MG63 (cell line): ENCODE results near the gene STK16. TPM values are rescaled to one million over a fixed set of nuclear protein-coding genes. Genes with fewer than 3 reads are reported as not detected.
"Not testable (repeated sequence)": the region's sequence is repeated elsewhere in the genome, so short reads cannot be mapped to it uniquely, and the experiment has no call there.

ENCODE experiments used
- DNase-seq: peaks from one replicate; pipeline ENCODE4 v3.0.0-alpha.2; 2020
- H3K27me3 ChIP-seq: fragments of 250-450 bp; sonication (Bioruptor Pico); 2 replicates; pipeline ENCODE4 v1.5.1; 2020; ENCODE audit warnings: mild to moderate bottlenecking, moderate library complexity
- H3K36me3 ChIP-seq: fragments of 250-450 bp; sonication (Bioruptor Pico); 2 replicates; pipeline ENCODE4 v1.5.1; 2020; ENCODE audit warnings: mild to moderate bottlenecking, moderate library complexity
- H3K4me3 ChIP-seq: fragments of 250-450 bp; sonication (Bioruptor Pico); 2 replicates; pipeline ENCODE4 v1.5.1; 2020; ENCODE audit warnings: mild to moderate bottlenecking, moderate library complexity
- H3K9me3 ChIP-seq: fragments of 250-450 bp; sonication (Bioruptor Pico); 2 replicates; pipeline ENCODE4 v1.5.1; 2020; ENCODE audit warnings: mild to moderate bottlenecking, moderate library complexity
- total RNA-seq: library from RNA; depleted of rRNA; stranded (reverse); fragments of >200 nt; shearing (Covaris generic); gene quantifications from 2 replicates; pipeline ENCODE4 v1.2.3, GENCODE V29; 2014; ENCODE audit warnings: low replicate concordance; rRNA removed

The STK16 gene, protein sequence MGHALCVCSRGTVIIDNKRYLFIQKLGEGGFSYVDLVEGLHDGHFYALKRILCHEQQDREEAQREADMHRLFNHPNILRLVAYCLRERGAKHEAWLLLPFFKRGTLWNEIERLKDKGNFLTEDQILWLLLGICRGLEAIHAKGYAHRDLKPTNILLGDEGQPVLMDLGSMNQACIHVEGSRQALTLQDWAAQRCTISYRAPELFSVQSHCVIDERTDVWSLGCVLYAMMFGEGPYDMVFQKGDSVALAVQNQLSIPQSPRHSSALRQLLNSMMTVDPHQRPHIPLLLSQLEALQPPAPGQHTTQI
- total RNA-seq, result 14.4 and 26.0 TPM in 2 replicates

DNA sequence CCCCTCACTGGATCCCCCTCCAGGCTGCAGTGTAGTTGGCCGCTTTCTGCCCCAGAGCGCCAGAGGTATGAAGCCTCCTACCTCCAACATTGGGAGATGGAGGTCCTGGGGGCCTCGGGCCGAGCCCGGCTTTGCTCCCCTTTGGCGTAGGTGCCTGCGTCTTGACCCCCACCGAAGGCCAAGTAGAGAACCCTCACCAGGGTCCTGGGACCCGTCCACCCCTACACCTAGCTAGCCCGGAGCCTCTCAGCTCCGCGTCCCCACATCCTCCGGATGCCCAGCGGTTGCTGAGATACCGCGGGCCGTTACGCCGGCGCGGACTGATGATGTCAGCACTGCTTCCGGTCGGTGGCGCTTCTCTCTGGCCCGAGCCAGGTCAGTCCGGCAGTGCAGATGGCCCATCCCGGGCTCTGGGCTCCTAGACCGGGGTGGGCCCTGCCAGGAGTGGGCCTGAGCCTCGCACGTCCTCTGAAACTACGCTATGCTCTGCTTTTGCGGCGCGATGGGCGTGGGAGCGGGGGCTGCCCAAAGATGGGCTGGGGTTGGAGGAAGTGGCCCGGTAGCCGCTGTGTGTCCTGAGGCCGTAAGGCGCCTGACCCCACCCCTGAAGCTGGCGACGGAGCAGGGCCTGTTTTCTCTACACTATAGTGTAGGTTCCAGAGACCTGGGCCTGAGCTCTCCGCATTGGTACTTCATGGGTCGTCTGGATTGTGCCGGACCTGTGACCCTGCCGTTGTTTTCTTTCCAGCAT lies at the start of gene STK16, which contains the start of gene GLB1L:
Gene STK16, plus strand, starts transcription at position 332 of the 751 bp plus-strand sequence. CDS start 521 bp downstream, outside the sequence.
Gene GLB1L, minus strand, starts transcription at position 297 of the 751 bp plus-strand sequence. CDS start 1,871 bp downstream, outside the sequence.
- H3K27me3 ChIP-seq, result no peaks in the 10 kb centered on the region
- peak within 1 kb of the TSS; percentile 90 for H3K4me3 ChIP-seq
- peaks cover 18% of the 10 kb centered on the region for H3K36me3 ChIP-seq
- H3K9me3 ChIP-seq, result no peaks in the 10 kb centered on the region
- DNase-seq, result peak; percentile 93

DNA sequence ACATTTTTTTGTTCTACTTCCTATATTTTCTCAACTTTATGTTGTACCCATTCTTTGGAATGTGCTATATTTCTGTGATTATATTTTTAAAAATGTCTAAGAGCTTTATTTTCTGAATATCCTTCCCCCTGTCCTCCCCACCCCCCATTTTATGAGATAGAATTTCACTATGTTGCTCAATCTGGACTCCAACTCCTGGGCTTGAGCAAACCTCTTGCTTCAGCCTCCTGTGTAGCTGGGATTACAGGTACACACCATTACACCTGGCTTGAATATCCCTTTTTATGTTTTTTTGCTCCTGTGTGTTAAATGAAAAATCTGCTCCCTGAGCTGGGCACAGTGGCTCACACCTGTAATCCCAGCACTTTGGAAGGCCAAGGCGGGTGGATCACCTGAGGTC lies 47.9 kb upstream of the STK16 start:
- DNase-seq, result no peak
- Histone ChIP-seq H3K9me3 (no peaks in the 10 kb centered on the region), H3K27me3 (no peaks in the 10 kb centered on the region; the same call in 1 of the 2 replicates), H3K4me3 (no peak overlapping the region), H3K36me3 (no peaks in the 10 kb centered on the region)

DNA sequence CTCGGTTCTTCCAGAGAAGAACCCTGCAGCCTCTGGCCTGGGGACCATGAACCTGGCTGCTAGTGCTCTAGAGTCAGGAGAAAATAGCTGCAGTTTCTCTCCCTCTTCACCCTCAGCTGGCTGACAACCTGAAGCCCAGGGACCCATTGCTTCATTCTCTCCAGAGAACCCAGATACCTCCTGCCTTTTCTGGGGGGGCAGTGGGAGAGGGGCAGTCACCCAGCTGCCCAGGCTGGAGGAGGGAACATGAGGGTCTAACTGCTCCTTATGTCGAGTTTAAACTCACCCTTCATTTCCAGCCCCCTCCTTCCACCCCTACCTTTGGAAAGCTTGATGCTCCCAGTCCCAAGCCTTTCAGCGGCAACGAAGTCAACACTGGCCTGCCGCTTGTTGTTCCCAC lies 46.3 kb upstream of the STK16 start:
- H3K27me3 ChIP-seq, result no peaks in the 10 kb centered on the region; the same call in 1 of the 2 replicates
- no peaks in the 10 kb centered on the region for H3K36me3 ChIP-seq
- no peak overlapping the region for H3K4me3 ChIP-seq
- no peak for DNase-seq
- H3K9me3 ChIP-seq, result no peaks in the 10 kb centered on the region

- H3K9me3 ChIP-seq, result no peaks in the 10 kb centered on the region
- no peaks in the 10 kb centered on the region for H3K36me3 ChIP-seq
- no peak overlapping the region for H3K4me3 ChIP-seq
- no peak for DNase-seq
- no peaks in the 10 kb centered on the region; the same call in 1 of the 2 replicates for H3K27me3 ChIP-seq
Observed at GRCh38 chr2:219199470-219200211, 45.6 kb upstream of the STK16 start.

DNA sequence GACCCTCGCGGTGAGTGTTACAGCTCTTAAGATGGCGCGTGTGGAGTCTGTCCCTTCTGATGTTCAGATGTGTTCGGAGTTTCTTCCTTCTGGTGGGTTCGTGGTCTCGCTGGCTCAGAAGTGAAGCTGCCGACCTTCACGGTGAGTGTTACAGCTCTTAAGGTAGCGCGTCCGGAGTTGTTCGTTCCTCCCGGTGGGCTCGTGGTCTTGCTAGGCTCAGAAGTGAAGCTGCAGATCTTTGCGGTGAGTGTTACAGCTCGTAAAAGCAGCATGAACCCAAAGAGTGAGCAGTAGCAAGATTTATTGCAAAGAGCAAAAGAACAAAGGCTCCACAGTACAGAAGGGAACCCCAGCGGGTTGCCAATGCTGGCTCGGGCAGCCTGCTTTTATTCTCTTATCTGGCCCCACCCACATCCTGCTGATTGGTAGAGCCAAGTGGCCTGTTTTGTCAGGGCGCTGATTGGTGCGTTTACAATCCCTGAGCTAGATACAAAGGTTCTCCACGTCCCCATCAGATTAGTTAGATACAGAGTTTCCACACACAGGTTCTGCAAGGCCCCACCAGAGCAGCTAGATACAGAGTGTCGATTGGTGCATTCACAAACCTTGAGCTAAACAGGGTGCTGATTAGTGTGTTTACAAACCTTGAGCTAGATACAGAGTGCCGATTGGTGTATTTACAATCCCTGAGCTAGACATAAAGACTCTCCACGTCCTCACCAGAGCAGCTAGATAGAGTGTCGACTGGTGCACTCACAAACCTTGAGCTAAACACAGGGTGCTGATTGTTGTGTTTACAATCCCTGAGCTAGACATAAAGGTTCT lies 44.6 kb upstream of the STK16 start:
- not testable (repeated sequence) for DNase-seq, H3K4me3 ChIP-seq, H3K27me3 ChIP-seq, H3K9me3 ChIP-seq, H3K36me3 ChIP-seq

- not testable (repeated sequence) for H3K4me3 ChIP-seq, H3K27me3 ChIP-seq, DNase-seq, H3K9me3 ChIP-seq, H3K36me3 ChIP-seq
Observed at GRCh38 chr2:219201331-219201730, 43.9 kb upstream of the STK16 start.

- Histone ChIP-seq H3K36me3 (peaks cover 20% of the 10 kb centered on the region), H3K27me3 (no peaks in the 10 kb centered on the region), H3K9me3 (no peaks in the 10 kb centered on the region), H3K4me3 (no peak overlapping the region)
- DNase-seq, result no peak
Observed at GRCh38 chr2:219204425-219205164, 40.7 kb upstream of the STK16 start.

DNA sequence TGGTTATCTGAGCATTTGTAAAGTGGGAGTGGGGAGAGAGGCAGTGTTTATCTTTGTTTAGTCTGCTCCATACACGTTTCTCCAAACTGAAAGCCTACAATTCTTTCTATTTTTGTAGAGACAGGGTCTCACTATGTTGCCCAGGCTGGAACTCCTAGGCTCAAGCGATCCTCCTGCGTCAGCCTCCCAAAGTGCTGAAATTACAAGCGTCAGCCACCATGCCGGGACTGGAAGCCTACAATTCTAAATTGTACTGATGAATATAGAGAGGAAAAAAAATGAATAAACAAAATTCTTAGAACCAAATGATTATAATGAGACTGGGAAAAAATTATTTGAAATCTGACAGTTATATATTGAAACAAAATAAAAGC lies 40.1 kb upstream of the STK16 start:
- no peak for DNase-seq
- no peaks in the 10 kb centered on the region for H3K27me3 ChIP-seq
- H3K4me3 ChIP-seq, result no peak overlapping the region
- no peaks in the 10 kb centered on the region for H3K9me3 ChIP-seq
- peaks cover 23% of the 10 kb centered on the region for H3K36me3 ChIP-seq

GRCh38 chr2:219205981-219206327 lies 39.3 kb upstream of the STK16 start:
- peaks cover 29% of the 10 kb centered on the region for H3K36me3 ChIP-seq
- peak overlapping the region; percentile 72 for H3K4me3 ChIP-seq
- H3K27me3 ChIP-seq, result no peaks in the 10 kb centered on the region
- no peaks in the 10 kb centered on the region for H3K9me3 ChIP-seq
- DNase-seq, result no peak

DNA sequence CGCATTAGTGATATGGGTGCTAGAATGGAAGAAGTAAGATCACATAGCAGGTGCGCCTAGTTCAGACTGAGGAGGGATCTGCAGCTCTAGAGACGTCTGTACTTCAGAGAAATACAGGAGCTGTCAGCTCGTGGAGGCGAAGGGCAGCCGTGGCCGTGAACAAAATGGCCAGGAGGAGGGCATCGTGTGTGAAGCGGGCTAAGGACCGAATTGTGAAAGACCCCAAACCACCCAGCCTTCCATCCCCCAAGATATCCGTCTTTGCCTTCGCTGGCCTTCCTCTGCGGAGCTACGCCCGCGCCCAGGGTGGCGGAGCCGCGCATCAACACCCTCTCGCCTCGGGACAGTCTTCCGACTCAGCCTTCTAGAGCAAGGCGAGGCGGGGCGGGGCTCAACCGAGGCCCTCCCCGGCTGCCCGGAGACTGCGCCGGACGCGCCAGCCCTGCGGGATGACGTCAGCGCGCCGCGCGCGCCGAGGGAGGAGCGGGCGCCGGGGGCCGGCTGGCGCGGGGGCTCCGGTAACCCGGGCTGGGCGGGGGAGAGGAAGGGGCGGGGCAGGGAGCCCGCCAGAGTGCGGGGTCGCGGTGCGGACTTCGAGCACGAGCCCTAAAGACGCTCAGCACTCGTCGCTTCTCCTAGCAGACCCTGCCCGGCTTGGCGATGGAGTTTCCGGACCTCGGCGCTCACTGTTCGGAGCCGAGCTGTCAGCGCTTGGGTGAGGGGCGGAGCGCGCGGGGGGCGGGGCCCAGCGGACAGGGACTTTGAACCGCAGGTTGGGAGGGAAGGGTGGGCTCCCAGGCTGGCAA lies 38.7 kb upstream of the STK16 start, which contains the start of gene ZFAND2B:
Gene ZFAND2B, plus strand, starts transcription at position 455 of the 806 bp plus-strand sequence. Its CDS starts 206 bp downstream, at position 661.
- peak; percentile 93 for DNase-seq
- Histone ChIP-seq H3K36me3 (peaks cover 29% of the 10 kb centered on the region), H3K27me3 (no peaks in the 10 kb centered on the region), H3K9me3 (no peaks in the 10 kb centered on the region), H3K4me3 (peak within 1 kb of the TSS; percentile 72)

- Histone ChIP-seq H3K4me3 (peak overlapping the region; percentile 72), H3K27me3 (no peaks in the 10 kb centered on the region), H3K9me3 (no peaks in the 10 kb centered on the region), H3K36me3 (peaks cover 34% of the 10 kb centered on the region)
- DNase-seq, result no peak
Observed at GRCh38 chr2:219207134-219207883, 38.0 kb upstream of the STK16 start.

- Histone ChIP-seq H3K27me3 (no peaks in the 10 kb centered on the region), H3K9me3 (no peaks in the 10 kb centered on the region), H3K4me3 (peak overlapping the region; percentile 72), H3K36me3 (peaks cover 42% of the 10 kb centered on the region)
- no peak for DNase-seq
Observed at GRCh38 chr2:219207884-219208740, 37.2 kb upstream of the STK16 start.
